DMS114 treated with DMSO at 0.1 percent for 48 hours (cell line): ENCODE results near the gene NCOA7.
"Not testable (repeated sequence)": the region's sequence is repeated elsewhere in the genome, so short reads cannot be mapped to it uniquely, and the experiment has no call there.

Source experiments
- DNase-seq: peaks from one replicate; lab custom pipeline; 2025; ENCODE audit not compliant: unreplicated experiment; lab: John Stamatoyannopoulos, UW

NCOA7 gene

GRCh38 chr6:125867483-125867942, 76.8 kb downstream of the NCOA7 start:
- no peak for DNase-seq

DNA sequence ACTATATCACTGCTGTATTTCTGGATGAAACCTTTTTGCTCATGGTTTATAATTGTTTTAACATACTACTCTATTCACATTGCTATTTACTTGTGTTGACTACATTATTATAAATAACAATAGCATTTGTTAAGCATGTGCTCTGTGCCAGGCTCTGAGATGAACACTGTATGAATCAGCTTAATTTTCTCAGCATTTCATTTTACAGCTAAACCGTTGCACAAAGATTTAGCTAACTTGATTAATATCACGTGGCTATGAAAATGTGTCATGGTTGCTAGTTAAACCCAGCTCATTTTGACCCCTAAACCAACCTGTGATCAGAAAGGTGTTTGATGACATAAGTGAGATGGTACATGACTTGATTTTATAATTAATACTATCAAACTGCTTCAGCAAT, 77.5 kb downstream of the NCOA7 start:
- no peak for DNase-seq

DNA sequence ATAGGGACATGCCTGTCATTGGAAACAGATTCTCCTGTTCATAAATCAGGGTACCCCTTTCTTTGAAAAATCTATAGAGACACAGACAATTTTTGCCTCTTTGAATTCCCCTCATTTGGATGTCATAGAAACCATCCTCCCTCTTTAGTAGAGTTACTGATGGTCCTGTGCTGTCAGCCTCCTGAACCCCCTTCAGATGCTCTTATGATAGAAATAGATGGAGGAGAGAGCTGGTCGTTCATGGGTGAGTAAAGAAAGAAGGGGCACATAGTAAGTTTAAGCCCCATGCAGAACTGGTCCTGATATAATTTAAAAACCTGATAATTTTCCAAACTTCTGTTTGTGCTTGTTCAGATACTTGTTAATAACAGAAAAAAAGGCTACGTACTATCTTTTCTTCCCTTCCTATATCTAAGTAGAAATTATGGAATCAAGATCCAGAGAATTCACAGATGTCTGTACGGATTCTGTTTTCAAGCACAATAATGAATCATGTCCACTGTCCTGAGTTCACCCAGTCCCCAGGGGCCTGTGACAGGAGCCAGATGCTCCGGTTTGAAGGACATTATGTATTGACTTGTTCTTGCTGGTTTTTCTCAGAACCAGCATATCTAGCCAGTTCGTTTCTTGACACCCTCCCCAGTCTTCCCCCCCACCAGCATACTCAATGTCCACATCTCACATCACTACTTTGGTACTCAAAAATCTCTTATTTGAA, 78.1 kb downstream of the NCOA7 start:
- no peak for DNase-seq

DNA sequence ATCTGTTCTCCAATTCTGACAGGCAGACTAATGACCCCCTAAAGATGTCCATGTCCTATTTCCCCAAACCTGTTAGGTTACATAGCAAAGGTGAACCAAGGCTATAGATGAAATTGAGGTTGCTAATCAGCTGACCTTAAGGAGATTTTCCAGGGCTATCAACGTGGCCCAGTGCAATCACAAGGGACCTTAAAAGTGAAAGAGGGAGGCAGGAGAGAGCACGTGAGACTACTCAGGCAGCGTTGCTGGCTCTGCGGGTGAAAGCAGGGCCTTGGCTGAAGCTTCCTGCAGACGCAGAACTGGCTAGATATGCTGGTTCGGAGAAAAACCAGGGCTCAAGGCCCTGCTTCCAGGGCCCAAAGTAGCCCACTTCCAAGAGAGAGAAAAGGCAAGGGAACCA, 78.7 kb downstream of the NCOA7 start:
- no peak for DNase-seq

DNA sequence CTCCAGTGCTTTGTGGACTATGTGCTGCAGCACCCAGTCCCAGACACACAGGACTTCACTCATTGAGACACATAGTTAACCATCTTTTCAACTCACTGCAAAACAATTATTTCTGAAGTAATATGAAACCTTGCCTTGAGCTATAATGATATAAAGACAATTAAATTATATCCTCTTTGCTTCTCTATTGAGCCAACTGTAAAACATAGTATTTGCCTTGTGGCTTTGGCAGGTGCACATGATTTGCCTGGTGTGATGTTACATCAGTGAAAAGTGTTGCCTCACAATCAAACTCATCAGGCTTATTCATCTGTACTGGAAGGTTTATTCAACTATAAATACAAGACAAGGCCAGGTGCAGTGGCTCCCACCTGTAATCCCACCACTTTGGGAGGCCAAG, 80.6 kb downstream of the NCOA7 start:
- no peak for DNase-seq

GRCh38 chr6:125872259-125872921, 81.6 kb downstream of the NCOA7 start:
- DNase-seq, result no peak

DNA sequence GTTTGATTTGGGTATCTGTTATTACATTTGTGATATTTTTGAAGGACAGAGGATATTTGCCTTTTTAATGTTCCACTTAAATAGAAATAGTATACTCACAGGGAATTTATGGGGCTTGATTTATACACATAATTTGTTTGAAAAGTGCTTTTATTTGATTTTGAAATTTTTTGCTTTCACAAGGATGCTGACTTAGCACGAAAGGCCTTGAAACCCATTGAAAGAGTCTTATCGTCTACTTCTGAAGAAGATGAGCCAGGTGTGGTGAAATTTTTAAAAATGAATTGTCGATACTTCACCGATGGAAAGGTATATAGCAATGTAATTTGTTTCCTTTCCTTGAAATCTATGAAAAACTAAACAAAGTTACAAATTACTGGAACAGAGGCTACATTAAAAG, 91.5 kb downstream of the NCOA7 start:
- DNase-seq, result no peak

GRCh38 chr6:125884634-125885371, 94.0 kb downstream of the NCOA7 start:
- no peak for DNase-seq

DNA sequence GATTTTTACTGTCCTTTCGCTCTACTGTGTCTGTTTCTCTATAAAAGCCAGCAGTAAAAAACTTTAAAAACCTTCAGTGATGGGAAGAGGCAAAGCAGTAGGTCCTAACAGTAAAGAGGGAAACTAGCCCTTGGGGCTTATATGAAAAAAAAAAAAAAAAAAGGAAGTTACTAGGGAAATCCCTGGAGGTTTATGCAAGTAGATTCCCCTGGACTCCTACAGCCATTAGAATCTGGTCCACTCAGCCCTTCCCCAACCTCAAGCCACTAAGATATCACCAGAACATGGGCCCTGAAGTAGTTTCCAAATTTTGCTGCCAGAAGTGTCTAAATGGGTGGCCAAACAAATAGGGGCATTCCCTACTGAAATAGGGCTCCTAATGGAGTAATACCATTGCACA, 95.3 kb downstream of the NCOA7 start:
- no peak for DNase-seq

DNA sequence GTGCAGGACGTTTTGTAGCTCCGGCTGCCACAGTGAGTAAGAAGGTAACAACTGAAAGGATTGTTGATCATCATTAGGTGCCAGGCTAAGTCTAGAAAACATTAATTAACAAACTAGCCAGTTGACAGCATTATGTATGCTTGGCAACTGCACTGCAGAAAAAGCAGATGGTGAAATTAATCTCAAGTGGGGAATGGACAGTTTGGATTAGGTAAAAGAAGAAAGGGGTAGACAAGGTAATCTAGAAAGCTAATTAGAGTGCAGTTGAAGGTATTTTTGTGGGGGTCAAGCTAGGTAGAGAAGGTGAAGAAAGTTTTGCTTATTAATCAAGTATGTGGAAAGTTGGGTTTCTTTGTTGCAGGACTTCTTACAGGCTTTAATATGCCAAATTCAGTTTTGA, 96.2 kb downstream of the NCOA7 start:
- DNase-seq, result no peak

DNA sequence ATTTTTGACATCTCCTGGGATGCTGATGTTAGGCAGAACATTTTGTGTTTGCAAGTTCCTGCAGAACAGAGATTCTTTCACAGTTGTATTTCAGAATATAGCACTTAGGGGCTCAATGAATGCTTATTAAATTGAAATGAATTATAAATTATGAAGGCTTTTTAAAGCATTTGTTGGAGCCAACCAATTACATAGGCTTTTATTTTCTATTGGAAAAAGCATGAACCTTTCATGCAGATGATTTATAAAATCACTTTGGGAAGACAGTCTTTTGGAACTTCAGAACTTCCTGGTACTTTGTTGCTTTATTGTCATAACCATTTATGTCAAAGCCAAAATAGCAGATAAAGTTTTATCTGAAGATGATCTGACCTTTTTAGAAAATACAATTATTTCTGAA, 96.6 kb downstream of the NCOA7 start:
- no peak for DNase-seq

GRCh38 chr6:125888989-125889656, 98.4 kb downstream of the NCOA7 start:
- DNase-seq, result no peak

GRCh38 chr6:125899726-125900182, 109.0 kb downstream of the NCOA7 start:
- DNase-seq, result no peak

- no peak for DNase-seq
Measured at GRCh38 chr6:125904871-125905270, 114.1 kb downstream of the NCOA7 start.

DNA sequence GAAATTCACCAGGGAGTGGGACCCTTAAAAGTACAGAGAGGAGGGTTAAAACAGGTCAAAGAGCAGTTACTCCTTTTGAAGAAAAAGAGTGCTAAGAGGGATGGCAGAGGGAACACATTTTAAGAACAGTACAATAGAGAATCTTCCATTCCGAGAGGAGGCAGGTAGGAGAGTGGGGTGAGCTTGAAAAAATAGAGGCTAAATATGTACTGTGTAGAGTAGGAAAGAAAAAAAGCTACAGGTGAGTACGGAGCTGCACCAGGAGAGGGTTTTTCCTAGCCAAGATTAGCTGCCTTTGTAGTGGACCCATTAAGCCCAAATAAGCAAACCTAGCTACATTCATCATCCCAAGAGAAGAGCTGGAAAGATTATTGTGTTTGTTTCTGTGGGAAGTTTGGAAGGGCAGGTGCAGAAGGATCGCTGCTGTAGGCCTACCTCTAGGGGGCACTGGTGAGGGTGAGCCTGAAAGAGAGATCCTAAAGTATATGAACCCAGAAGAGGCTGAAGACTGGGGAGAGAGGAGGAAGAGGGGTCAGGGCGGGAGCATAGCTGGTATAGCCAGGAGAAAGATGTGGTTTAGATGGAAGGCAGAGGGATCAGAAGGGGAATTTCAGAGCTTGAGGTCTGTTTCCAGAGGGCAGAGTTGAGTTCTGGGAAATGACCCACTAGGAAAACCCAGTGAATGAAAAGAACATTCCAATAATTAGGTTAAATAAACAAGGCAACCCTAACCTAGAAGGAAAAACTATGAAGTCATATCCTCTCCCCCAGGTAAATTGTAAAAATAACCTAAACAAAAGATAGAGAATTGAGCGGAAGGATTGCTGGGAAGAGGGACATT, 115.6 kb downstream of the NCOA7 start:
- no peak for DNase-seq

DNA sequence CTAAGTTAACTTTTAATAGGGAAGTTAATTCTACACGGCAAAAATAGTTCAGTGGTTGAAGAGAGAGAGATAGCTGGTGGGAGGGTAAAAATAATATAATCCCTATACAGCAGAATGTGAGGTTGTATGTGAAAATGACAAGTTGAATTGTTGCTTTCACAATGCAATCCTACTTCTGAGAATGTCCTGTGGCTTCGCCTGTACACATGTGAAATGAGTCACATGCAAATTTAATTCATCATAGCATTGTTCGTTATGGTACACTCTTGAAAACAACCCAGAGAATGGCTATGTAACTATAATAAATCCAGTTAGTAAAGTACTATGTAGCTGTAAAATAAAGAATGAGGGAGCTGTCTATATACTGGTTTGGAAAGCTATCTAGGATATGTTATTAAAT, 119.8 kb downstream of the NCOA7 start:
- no peak for DNase-seq

DNA sequence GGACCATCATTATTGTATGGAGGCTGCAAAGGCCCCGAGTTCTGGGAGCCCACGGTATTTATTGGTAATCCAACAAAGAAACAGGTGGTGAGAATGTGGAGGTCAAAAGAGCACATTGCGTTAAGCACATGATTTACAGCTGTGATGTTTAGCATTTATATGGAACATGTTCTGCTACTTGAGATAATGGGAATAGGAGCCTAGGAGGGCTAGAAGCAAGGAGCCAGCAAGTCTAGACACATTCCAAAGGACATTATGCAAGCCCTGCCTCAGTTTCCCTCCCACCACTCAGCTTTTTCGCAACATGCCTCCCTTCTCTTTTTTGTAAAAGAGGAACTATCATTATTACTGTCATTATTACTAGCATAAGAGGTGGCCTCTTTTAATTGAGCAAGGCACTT, 120.3 kb downstream of the NCOA7 start:
- DNase-seq, result not testable (repeated sequence)

- not testable (repeated sequence) for DNase-seq
Measured at GRCh38 chr6:125912430-125912829, 121.7 kb downstream of the NCOA7 start.

DNA sequence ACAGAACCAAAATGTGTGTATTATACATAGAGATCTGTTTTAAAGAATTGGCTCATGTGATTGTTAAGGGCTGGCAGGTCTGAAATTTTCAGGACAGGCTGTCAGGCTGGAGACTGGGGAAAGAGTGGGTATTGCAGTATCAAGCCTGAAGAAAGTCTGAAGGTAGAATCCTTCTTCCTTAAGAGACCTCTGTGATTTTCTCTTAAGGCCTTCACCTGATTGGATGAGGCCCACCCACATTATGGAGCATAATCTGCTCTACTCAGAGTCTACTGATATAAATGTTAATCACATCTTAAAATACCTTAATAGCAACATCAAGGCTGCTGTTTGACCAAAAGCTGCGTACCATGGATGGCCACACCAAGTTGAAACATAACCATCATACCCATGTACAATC, 122.4 kb downstream of the NCOA7 start:
- no peak for DNase-seq

DNA sequence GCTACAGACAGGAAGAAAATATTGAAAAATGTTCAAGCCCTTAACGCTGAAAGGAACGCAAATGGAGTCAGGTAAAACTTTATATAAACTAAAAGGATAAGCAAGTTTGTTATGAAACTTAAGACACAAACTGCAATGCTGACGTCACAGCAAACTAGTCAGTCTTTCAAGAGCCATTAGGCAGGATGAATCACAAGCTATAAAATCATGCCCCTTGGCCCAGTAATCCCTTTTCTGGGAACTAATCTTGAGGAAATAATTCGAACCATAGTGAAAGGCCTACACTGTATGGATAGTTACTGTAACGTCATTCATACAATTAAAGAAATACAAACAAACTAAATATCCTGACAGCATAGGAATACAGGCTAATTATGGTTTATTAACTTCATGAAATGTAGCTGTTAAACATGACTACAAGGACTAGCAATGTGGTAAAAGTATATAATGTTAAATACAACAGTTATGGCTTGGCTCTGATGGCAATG, 123.1 kb downstream of the NCOA7 start:
- no peak for DNase-seq
